OCI-LY1 (cell line): ENCODE measurements around the gene PPP2R2C.

ENCODE experiments used
- CTCF ChIP-seq: fragments of 200-600 bp; sonication (generic), shearing (Covaris generic); IDR thresholded peaks from 2 replicates; pipeline ENCODE4 v1.5.1; 2017; ENCODE audit warnings: mild to moderate bottlenecking, antibody characterized with exemption, low read length, moderate library complexity, mixed read lengths
- EZH2 ChIP-seq: fragments of 200-600 bp; sonication (generic), shearing (Covaris generic); IDR thresholded peaks from 2 replicates; pipeline ENCODE4 v1.8.0; 2017; ENCODE audit warnings: borderline replicate concordance, mixed run types, mild to moderate bottlenecking, antibody characterized with exemption, low read length, moderate library complexity, mixed read lengths

- TF ChIP-seq CTCF (no peak), EZH2 (no peak)
Measured at GRCh38 chr4:6499238-6499600, 26.8 kb upstream of the PPP2R2C start.
